ENCODE results near the gene ETV6. TPM values are rescaled to one million over a fixed set of nuclear protein-coding genes. Genes with fewer than 3 reads are reported as not detected.

Gene ETV6
- total RNA-seq, 1 experiment from 2014 or later: 19.3 TPM

- Mint-ChIP-seq H3K9me3 (ENCODE audit: unreplicated experiment) (no peaks in the 10 kb centered on the region), H3K36me3 (ENCODE audit: insufficient read depth, unreplicated experiment) (peaks cover 11% of the 10 kb centered on the region), H3K4me3 (ENCODE audit: unreplicated experiment) (no peak overlapping the region), H3K27ac (ENCODE audit: low read depth, unreplicated experiment) (no peak overlapping the region), H3K27me3 (ENCODE audit: insufficient read depth, unreplicated experiment) (no peaks in the 10 kb centered on the region), H3K4me1 (ENCODE audit: insufficient read depth, unreplicated experiment) (peaks cover 6% of the 10 kb centered on the region)
- TF ChIP-seq CTCF (IDR thresholded peaks at IDR 0.05; ENCODE audit: unreplicated experiment): no peak
- intact Hi-C loops (cut with micrococcal nuclease): no loop called here
- POLR2A ChIA-PET: interaction anchor here (0.6 to 0.7 kb wide), 2 partner anchors 110 to 399 kb away, joined by 3 read pairs; no protein-coding TSS in a partner anchor
- CTCF ChIA-PET: interaction anchor here (1.3 kb wide), 1 partner anchor 189 kb away, joined by 3 read pairs; no protein-coding TSS in a partner anchor
- no TSS peak for BruUV-seq (replicated peaks)
- no peak for DNase-seq (ENCODE audit: unreplicated experiment)
These were observed 120.4 kb downstream of the ETV6 start for GRCh38 chr12:11769723-11770514.

- DNase-seq (ENCODE audit: unreplicated experiment): no peak
- ChIA-PET POLR2A (interaction anchor here (0.6 kb wide), 2 partner anchors 22 to 190 kb away, joined by 3 to 5 read pairs; no protein-coding TSS in a partner anchor), CTCF (interaction anchor here (0.7 to 1.2 kb wide), 2 partner anchors 20 to 102 kb away, joined by 3 to 4 read pairs; no protein-coding TSS in a partner anchor)
- H3K9me3 Mint-ChIP-seq (ENCODE audit: unreplicated experiment): no peaks in the 10 kb centered on the region
- BruUV-seq (replicated peaks): no TSS peak
- peaks cover 11% of the 10 kb centered on the region for H3K36me3 Mint-ChIP-seq (ENCODE audit: insufficient read depth, unreplicated experiment)
- H3K27ac Mint-ChIP-seq (ENCODE audit: low read depth, unreplicated experiment): no peak overlapping the region
- intact Hi-C loops (cut with micrococcal nuclease): no loop called here
- H3K4me1 Mint-ChIP-seq (ENCODE audit: insufficient read depth, unreplicated experiment): peaks cover 6% of the 10 kb centered on the region
- no peak overlapping the region for H3K4me3 Mint-ChIP-seq (ENCODE audit: unreplicated experiment)
- no peak for TF ChIP-seq CTCF (IDR thresholded peaks at IDR 0.05; ENCODE audit: unreplicated experiment)
- H3K27me3 Mint-ChIP-seq (ENCODE audit: insufficient read depth, unreplicated experiment): no peaks in the 10 kb centered on the region
These were observed 121.9 kb downstream of the ETV6 start for GRCh38 chr12:11771356-11771755.

- Mint-ChIP-seq H3K4me3 (ENCODE audit: unreplicated experiment) (no peak overlapping the region), H3K27ac (ENCODE audit: low read depth, unreplicated experiment) (peak overlapping the region; percentile 19), H3K27me3 (ENCODE audit: insufficient read depth, unreplicated experiment) (no peaks in the 10 kb centered on the region), H3K36me3 (ENCODE audit: insufficient read depth, unreplicated experiment) (peaks cover 11% of the 10 kb centered on the region), H3K9me3 (ENCODE audit: unreplicated experiment) (no peaks in the 10 kb centered on the region), H3K4me1 (ENCODE audit: insufficient read depth, unreplicated experiment) (peaks cover 6% of the 10 kb centered on the region)
- intact Hi-C loops (cut with micrococcal nuclease): no loop called here
- POLR2A ChIA-PET: no interaction called here
- CTCF ChIA-PET: interaction anchor here (0.7 to 1.8 kb wide), 3 partner anchors 15 to 101 kb away, joined by 3 to 4 read pairs (median 4); no protein-coding TSS in a partner anchor
- DNase-seq (ENCODE audit: unreplicated experiment): peak; percentile 36
- no TSS peak for BruUV-seq (replicated peaks)
- no peak for TF ChIP-seq CTCF (IDR thresholded peaks at IDR 0.05; ENCODE audit: unreplicated experiment)
These were observed 122.5 kb downstream of the ETV6 start for GRCh38 chr12:11771895-11772502.

Data from MCF 10A (cell line).